Measurements from ENCODE around the gene SF3B1.
"Not testable (repeated sequence)": the region's sequence is repeated elsewhere in the genome, so short reads cannot be mapped to it uniquely, and the experiment has no call there.

Gene SF3B1

GRCh38 chr2:197372592-197372991, 62.2 kb downstream of the SF3B1 start:
- Histone ChIP-seq H4K20me1 (ENCODE audit: insufficient read depth, low read length) (no peaks in the 10 kb centered on the region), H3K4me3 (ENCODE audit: low read depth in 1 of 2, low read length in 2 of 2) (no peak overlapping the region), H3K4me2 (ENCODE audit: insufficient read depth, low read length) (no peak overlapping the region), H3K4me1 (ENCODE audit: insufficient read depth, low read length) (peaks cover 20% of the 10 kb centered on the region), H3K27ac (ENCODE audit: low read length) (no peak overlapping the region), H3K9ac (ENCODE audit: low read depth, low read length) (no peak overlapping the region), H3K79me2 (ENCODE audit: insufficient read depth, low read length) (no peaks in the 10 kb centered on the region), H2AFZ (ENCODE audit: low read depth, low read length) (no peak overlapping the region), H3K9me3 (ENCODE audit: insufficient read depth, low read length, severe bottlenecking) (no peaks in the 10 kb centered on the region), H3K36me3 (ENCODE audit: insufficient read depth, low read length) (no peaks in the 10 kb centered on the region), H3K27me3 (ENCODE audit: insufficient read depth, low read length, poor library complexity) (no peaks in the 10 kb centered on the region)
- no peak for ATAC-seq (ENCODE audit: insufficient read depth, low read depth)
- DNase-seq: no peak
- TF ChIP-seq CTCF (IDR thresholded peaks at IDR 0.05; ENCODE audit: borderline replicate concordance, extremely low read depth, low read length, poor library complexity, severe bottlenecking) (no peak), EZH2 (IDR thresholded peaks at IDR 0.05; ENCODE audit: borderline replicate concordance, low read depth, low read length, severe bottlenecking) (no peak)

GRCh38 chr2:197370664-197371063, 64.2 kb downstream of the SF3B1 start:
- ATAC-seq (ENCODE audit: insufficient read depth, low read depth); H3K4me2 ChIP-seq (ENCODE audit: insufficient read depth, low read length); H3K9ac ChIP-seq (ENCODE audit: low read depth, low read length); H3K27ac ChIP-seq (ENCODE audit: low read length); H2AFZ ChIP-seq (ENCODE audit: low read depth, low read length); H3K4me3 ChIP-seq (ENCODE audit: low read depth in 1 of 2, low read length in 2 of 2); H3K36me3 ChIP-seq (ENCODE audit: insufficient read depth, low read length); H4K20me1 ChIP-seq (ENCODE audit: insufficient read depth, low read length); H3K79me2 ChIP-seq (ENCODE audit: insufficient read depth, low read length); H3K27me3 ChIP-seq (ENCODE audit: insufficient read depth, low read length, poor library complexity); DNase-seq; H3K9me3 ChIP-seq (ENCODE audit: insufficient read depth, low read length, severe bottlenecking): not testable (repeated sequence)
- H3K4me1 ChIP-seq (ENCODE audit: insufficient read depth, low read length): peaks cover 20% of the 10 kb centered on the region

- H2AFZ ChIP-seq (ENCODE audit: low read depth, low read length): no peak overlapping the region
Measured at GRCh38 chr2:197369933-197370320, 64.9 kb downstream of the SF3B1 start.

GRCh38 chr2:197369228-197369932, 65.4 kb downstream of the SF3B1 start:
- Histone ChIP-seq H3K4me1 (ENCODE audit: insufficient read depth, low read length) (peaks cover 20% of the 10 kb centered on the region), H3K27ac (ENCODE audit: low read length) (peak overlapping the region; percentile 58), H3K27me3 (ENCODE audit: insufficient read depth, low read length, poor library complexity) (no peaks in the 10 kb centered on the region), H2AFZ (ENCODE audit: low read depth, low read length) (no peak overlapping the region), H3K79me2 (ENCODE audit: insufficient read depth, low read length) (no peaks in the 10 kb centered on the region), H3K36me3 (ENCODE audit: insufficient read depth, low read length) (no peaks in the 10 kb centered on the region), H3K9ac (ENCODE audit: low read depth, low read length) (no peak overlapping the region), H3K9me3 (ENCODE audit: insufficient read depth, low read length, severe bottlenecking) (no peaks in the 10 kb centered on the region), H3K4me2 (ENCODE audit: insufficient read depth, low read length) (peak overlapping the region; percentile 24), H4K20me1 (ENCODE audit: insufficient read depth, low read length) (no peaks in the 10 kb centered on the region), H3K4me3 (ENCODE audit: low read depth in 1 of 2, low read length in 2 of 2) (no peak overlapping the region)
- DNase-seq (peak; percentile 23), ATAC-seq (ENCODE audit: insufficient read depth, low read depth) (peak; percentile 76)
- TF ChIP-seq EZH2 (IDR thresholded peaks at IDR 0.05; ENCODE audit: borderline replicate concordance, low read depth, low read length, severe bottlenecking): no peak
- TF ChIP-seq CTCF (IDR thresholded peaks at IDR 0.05; ENCODE audit: borderline replicate concordance, extremely low read depth, low read length, poor library complexity, severe bottlenecking): no peak

More at GRCh38 chr2:197369933-197370320, 64.9 kb downstream of the SF3B1 start:
- Histone ChIP-seq H3K36me3 (ENCODE audit: insufficient read depth, low read length) (no peaks in the 10 kb centered on the region), H3K79me2 (ENCODE audit: insufficient read depth, low read length) (no peaks in the 10 kb centered on the region), H3K4me1 (ENCODE audit: insufficient read depth, low read length) (peaks cover 20% of the 10 kb centered on the region), H4K20me1 (ENCODE audit: insufficient read depth, low read length) (no peaks in the 10 kb centered on the region), H3K9ac (ENCODE audit: low read depth, low read length) (no peak overlapping the region), H3K27me3 (ENCODE audit: insufficient read depth, low read length, poor library complexity) (no peaks in the 10 kb centered on the region), H3K4me2 (ENCODE audit: insufficient read depth, low read length) (no peak overlapping the region), H3K4me3 (ENCODE audit: low read depth in 1 of 2, low read length in 2 of 2) (no peak overlapping the region), H3K27ac (ENCODE audit: low read length) (peak overlapping the region; percentile 31; the same call in 1 of the 2 replicates), H3K9me3 (ENCODE audit: insufficient read depth, low read length, severe bottlenecking) (no peaks in the 10 kb centered on the region)
- peak; percentile 26 for DNase-seq
- TF ChIP-seq CTCF (IDR thresholded peaks at IDR 0.05; ENCODE audit: borderline replicate concordance, extremely low read depth, low read length, poor library complexity, severe bottlenecking): no peak
- ATAC-seq (ENCODE audit: insufficient read depth, low read depth): peak; percentile 55
